Activated naive CD8-positive, alpha-beta T cell treated with anti-CD3 and anti-CD28 coated beads, Interleukin-2, amount 10 ng/mL, durations not matched to agents 7 days and 5 days (primary cell): ENCODE data around the gene RBM22. TPM values are rescaled to one million over a fixed set of nuclear protein-coding genes. Genes with fewer than 3 reads are reported as not detected.

ENCODE experiments used
- ATAC-seq: fragments of 150-1000 bp; cut with Tn5 transposase; one replicate; pipeline ENCODE4 v1.10.0; 2021; ENCODE audit warnings: low read depth, moderate library complexity
- POLR2A ChIA-PET: fragments of 350-600 bp; sonication (Branson Sonifier 250); formaldehyde crosslinking; loops from one replicate; lab custom pipeline; 2021; ENCODE audit warnings: antibody characterized with exemption; lab: Charles Lee
- DNase-seq: peaks from one replicate; pipeline ENCODE4 v3.0.0; 2021
- H3K27ac Mint-ChIP-seq: one replicate; pipeline ENCODE4 v1.8.0; 2022; ENCODE audit warnings: mild to moderate bottlenecking, mixed read lengths
- H3K27me3 Mint-ChIP-seq: one replicate; pipeline ENCODE4 v1.8.0; 2022; ENCODE audit warnings: mild to moderate bottlenecking, moderate library complexity, mixed read lengths
- H3K36me3 Mint-ChIP-seq: one replicate; pipeline ENCODE4 v1.8.0; 2021; ENCODE audit warnings: mild to moderate bottlenecking, mixed read lengths
- H3K4me1 Mint-ChIP-seq: one replicate; pipeline ENCODE4 v1.8.0; 2021; ENCODE audit warnings: mixed read lengths
- H3K4me3 Mint-ChIP-seq: one replicate; pipeline ENCODE4 v1.8.0; 2022; ENCODE audit warnings: mild to moderate bottlenecking, moderate library complexity, mixed read lengths
- H3K9me3 Mint-ChIP-seq: one replicate; pipeline ENCODE4 v1.8.0; 2021; ENCODE audit warnings: mixed read lengths
- total RNA-seq, 2 experiments: library from RNA; stranded (reverse); gene quantifications; one replicate each; pipeline ENCODE4 v1.2.3, GENCODE V29; 2021

Gene RBM22
- total RNA-seq, 2 experiments from 2014 or later = 72.9 to 74.6 TPM

- POLR2A ChIA-PET = interaction anchor here (1.3 to 2.0 kb wide), 2 partner anchors 123 to 191 kb away, joined by 3 to 8 read pairs; partner anchors contain the start of genes IRGM and SMIM3
- DNase-seq (no peak), ATAC-seq (no peak)
- Mint-ChIP-seq H3K9me3 (no peaks in the 10 kb centered on the region), H3K27ac (no peak overlapping the region), H3K27me3 (peaks cover 10% of the 10 kb centered on the region), H3K4me3 (no peak overlapping the region), H3K4me1 (peaks cover 4% of the 10 kb centered on the region), H3K36me3 (no peaks in the 10 kb centered on the region)
Observed at GRCh38 chr5:150655221-150655620, 45.6 kb downstream of the RBM22 start.

- H3K4me1 Mint-ChIP-seq = peaks cover 4% of the 10 kb centered on the region
- POLR2A ChIA-PET = no interaction called here
Observed at GRCh38 chr5:150653762-150654556, 46.9 kb downstream of the RBM22 start.

GRCh38 chr5:150653145-150653761 is 47.6 kb downstream of the RBM22 start:
- H3K4me1 Mint-ChIP-seq = peaks cover 4% of the 10 kb centered on the region
- no peak overlapping the region for H3K27ac Mint-ChIP-seq
- DNase-seq (no peak), ATAC-seq (no peak)
- H3K4me3 Mint-ChIP-seq = no peak overlapping the region
- H3K36me3 Mint-ChIP-seq = no peaks in the 10 kb centered on the region
- POLR2A ChIA-PET = no interaction called here
- no peaks in the 10 kb centered on the region for H3K9me3 Mint-ChIP-seq
- peaks cover 5% of the 10 kb centered on the region for H3K27me3 Mint-ChIP-seq

More at GRCh38 chr5:150653762-150654556, 46.9 kb downstream of the RBM22 start:
- DNase-seq = no peak
- peaks cover 7% of the 10 kb centered on the region for H3K27me3 Mint-ChIP-seq
- ATAC-seq = no peak
- H3K27ac Mint-ChIP-seq = no peak overlapping the region
- H3K9me3 Mint-ChIP-seq = no peaks in the 10 kb centered on the region
- H3K36me3 Mint-ChIP-seq = no peaks in the 10 kb centered on the region
- H3K4me3 Mint-ChIP-seq = no peak overlapping the region

- ATAC-seq (no peak), DNase-seq (no peak)
- peaks cover 4% of the 10 kb centered on the region for H3K4me1 Mint-ChIP-seq
- no peak overlapping the region for H3K4me3 Mint-ChIP-seq
- no peaks in the 10 kb centered on the region for H3K9me3 Mint-ChIP-seq
- no peak overlapping the region for H3K27ac Mint-ChIP-seq
- no peaks in the 10 kb centered on the region for H3K36me3 Mint-ChIP-seq
- POLR2A ChIA-PET = no interaction called here
- H3K27me3 Mint-ChIP-seq = peaks cover 5% of the 10 kb centered on the region
Observed at GRCh38 chr5:150651924-150652671, 48.8 kb downstream of the RBM22 start.

- H3K27ac Mint-ChIP-seq = no peak overlapping the region
- POLR2A ChIA-PET = no interaction called here
- no peak overlapping the region for H3K4me3 Mint-ChIP-seq
- H3K4me1 Mint-ChIP-seq = peaks cover 4% of the 10 kb centered on the region
- H3K27me3 Mint-ChIP-seq = peaks cover 5% of the 10 kb centered on the region
- DNase-seq = no peak
- H3K9me3 Mint-ChIP-seq = no peaks in the 10 kb centered on the region
- ATAC-seq = no peak
- no peaks in the 10 kb centered on the region for H3K36me3 Mint-ChIP-seq
Observed at GRCh38 chr5:150651382-150651781, 49.5 kb downstream of the RBM22 start.

GRCh38 chr5:150650021-150651006 is 50.5 kb downstream of the RBM22 start:
- Mint-ChIP-seq H3K4me1 (peaks cover 2% of the 10 kb centered on the region), H3K9me3 (no peaks in the 10 kb centered on the region), H3K27me3 (peaks cover 2% of the 10 kb centered on the region), H3K4me3 (no peak overlapping the region), H3K27ac (no peak overlapping the region), H3K36me3 (no peaks in the 10 kb centered on the region)
- POLR2A ChIA-PET = no interaction called here
- no peak for DNase-seq
- ATAC-seq = no peak

GRCh38 chr5:150649108-150650020 is 51.5 kb downstream of the RBM22 start:
- DNase-seq (no peak), ATAC-seq (no peak)
- POLR2A ChIA-PET = no interaction called here
- Mint-ChIP-seq H3K4me3 (no peak overlapping the region), H3K36me3 (no peaks in the 10 kb centered on the region), H3K4me1 (peaks cover 2% of the 10 kb centered on the region), H3K9me3 (no peaks in the 10 kb centered on the region), H3K27me3 (peaks cover 5% of the 10 kb centered on the region), H3K27ac (no peak overlapping the region)

- Mint-ChIP-seq H3K4me3 (no peak overlapping the region), H3K27ac (no peak overlapping the region), H3K36me3 (no peaks in the 10 kb centered on the region), H3K9me3 (no peaks in the 10 kb centered on the region), H3K4me1 (no peaks in the 10 kb centered on the region), H3K27me3 (peaks cover 11% of the 10 kb centered on the region)
- POLR2A ChIA-PET = no interaction called here
- ATAC-seq = no peak
- DNase-seq = no peak
Observed at GRCh38 chr5:150648294-150649107, 52.4 kb downstream of the RBM22 start.

GRCh38 chr5:150647275-150648251 is 53.3 kb downstream of the RBM22 start:
- POLR2A ChIA-PET = no interaction called here
- no peak for ATAC-seq
- no peak overlapping the region for H3K27ac Mint-ChIP-seq

GRCh38 chr5:150645070-150645700 is 55.7 kb downstream of the RBM22 start:
- Mint-ChIP-seq H3K9me3 (no peaks in the 10 kb centered on the region), H3K27ac (no peak overlapping the region), H3K36me3 (no peaks in the 10 kb centered on the region), H3K4me3 (no peak overlapping the region), H3K4me1 (no peaks in the 10 kb centered on the region), H3K27me3 (peaks cover 11% of the 10 kb centered on the region)
- POLR2A ChIA-PET = no interaction called here
- DNase-seq (no peak), ATAC-seq (no peak)

More at GRCh38 chr5:150647275-150648251, 53.3 kb downstream of the RBM22 start:
- no peaks in the 10 kb centered on the region for H3K4me1 Mint-ChIP-seq
- no peak for DNase-seq
- no peak overlapping the region for H3K4me3 Mint-ChIP-seq
- no peaks in the 10 kb centered on the region for H3K9me3 Mint-ChIP-seq
- no peaks in the 10 kb centered on the region for H3K36me3 Mint-ChIP-seq
- peaks cover 11% of the 10 kb centered on the region for H3K27me3 Mint-ChIP-seq
